Natural killer cell (primary cell): ENCODE data around the gene ZMAT3. TPM values are rescaled to one million over a fixed set of nuclear protein-coding genes. Genes with fewer than 3 reads are reported as not detected.

Experiments
- ATAC-seq, 3 donors: fragments of 150-1000 bp in 2 of 3; fragments of 200-7000 bp in 1 of 3; cut with Tn5 transposase; 1 replicate in 1 of 3; 2 replicates in 2 of 3; pipeline ENCODE4 v1.10.0; 2021; ENCODE audit warnings: mild to moderate bottlenecking in 2 of 3, moderate library complexity in 2 of 3
- DNase-seq, 2 donors: peaks; one replicate each; pipeline versions ENCODE4 v3.0.0 to v3.0.0-alpha.2; 2013 to 2021; ENCODE audit warnings: mixed read lengths in 1 of 2
- H3K27ac ChIP-seq: one replicate; pipeline ENCODE4 v1.5.1; 2013; ENCODE audit warnings: mild to moderate bottlenecking, low read length
- H3K27me3 ChIP-seq: one replicate; pipeline ENCODE4 v1.6.1; 2013; ENCODE audit warnings: low read length; ENCODE audit not compliant: control insufficient read depth, insufficient read depth
- H3K36me3 ChIP-seq: one replicate; pipeline ENCODE4 v1.6.1; 2013; ENCODE audit warnings: low read length; ENCODE audit not compliant: control insufficient read depth, insufficient read depth
- H3K4me1 ChIP-seq: one replicate; pipeline ENCODE4 v1.6.1; 2013; ENCODE audit warnings: low read length; ENCODE audit not compliant: control insufficient read depth, insufficient read depth
- H3K4me3 ChIP-seq: one replicate; pipeline ENCODE4 v1.5.1; 2013; ENCODE audit warnings: low read length
- H3K9me3 ChIP-seq: one replicate; pipeline ENCODE4 v1.6.1; 2013; ENCODE audit warnings: low read length; ENCODE audit not compliant: control insufficient read depth, insufficient read depth
- H3K27ac Mint-ChIP-seq, 2 donors: one replicate each; pipeline ENCODE4 v1.8.0; 2022; ENCODE audit warnings: mild to moderate bottlenecking in 2 of 2, mixed read lengths in 2 of 2, moderate library complexity in 1 of 2
- H3K27me3 Mint-ChIP-seq, 2 donors: one replicate each; pipeline ENCODE4 v1.8.0; 2022; ENCODE audit warnings: low read depth in 2 of 2, mixed read lengths in 2 of 2
- H3K36me3 Mint-ChIP-seq: one replicate; pipeline ENCODE4 v1.8.0; 2022; ENCODE audit warnings: mixed read lengths
- H3K4me1 Mint-ChIP-seq, 2 donors: one replicate each; pipeline ENCODE4 v1.8.0; 2022; ENCODE audit warnings: mixed read lengths in 2 of 2
- H3K4me3 Mint-ChIP-seq: one replicate; pipeline ENCODE4 v1.8.0; 2022; ENCODE audit warnings: mild to moderate bottlenecking, moderate library complexity, mixed read lengths
- H3K9me3 Mint-ChIP-seq, 2 donors: one replicate each; pipeline ENCODE4 v1.8.0; 2022; ENCODE audit warnings: mixed read lengths in 2 of 2
- WGBS: methylation state at CpG from one replicate; pipeline ENCODE4 v1.1.7; 2013; ENCODE audit warnings: missing lambda C conversion rate; ENCODE audit not compliant: insufficient coverage; 5-methylcytosine and 5-hydroxymethylcytosine counted together
- intact Hi-C: fragments of 100-400 bp; cut with micrococcal nuclease; formaldehyde crosslinking; loops from one replicate; pipeline ENCODE4 v1.14.2; 2022
- total RNA-seq, 4 donors: library from RNA; stranded (reverse); fragments of 120-200 nt in 1 of 4; gene quantifications; one replicate each; pipeline versions ENCODE4 v1.2.3 to v1.2.4, GENCODE V29; 2013 to 2022
- TF ChIP-seq, protein P1 (sequence below): fragments of 200-600 bp; IDR thresholded peaks from one replicate; pipeline ENCODE4 v1.8.0; 2022; ENCODE audit warnings: antibody characterized with exemption

The ZMAT3 gene
- total RNA-seq, 3 donors from 2014 or later (not counting 1 experiment from before 2014, with no cell fraction given), result 22.5 to 32.9 (median 24.1) TPM

DNA sequence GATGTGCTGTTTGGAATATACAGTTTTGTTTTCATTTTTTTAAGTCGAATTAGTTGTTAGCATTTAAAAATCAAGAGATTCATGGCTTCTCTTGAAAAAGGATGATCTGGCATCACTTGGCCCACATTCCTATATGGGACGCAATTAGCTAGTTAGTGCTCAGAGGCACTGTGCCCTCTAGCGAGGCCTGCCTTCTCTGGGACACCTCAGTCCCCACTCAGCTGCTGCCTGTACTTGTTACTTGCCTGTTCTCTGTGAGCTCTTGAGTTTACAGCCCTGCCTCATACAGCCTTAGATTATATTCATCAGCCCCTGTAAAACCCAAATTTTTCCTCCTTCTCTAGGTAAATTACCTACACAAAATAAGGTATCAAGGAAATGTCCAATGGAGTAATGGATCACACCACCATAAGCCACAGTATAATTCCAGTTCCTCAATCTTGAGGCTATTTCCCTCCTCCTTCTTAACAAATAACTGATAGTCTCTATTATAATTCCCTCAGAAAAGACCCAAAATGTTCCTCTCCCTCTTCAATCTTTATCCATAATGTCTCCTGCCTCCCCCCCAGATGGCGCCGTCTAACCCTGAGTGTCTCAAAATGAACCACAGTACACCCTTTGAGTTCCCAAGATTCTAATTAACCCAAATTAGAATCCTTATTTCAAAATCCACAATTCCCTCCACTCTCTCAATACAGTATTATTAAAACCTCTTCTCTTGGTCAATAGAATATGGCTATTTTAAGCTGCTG is 2.7 kb downstream of the ZMAT3 start:
- Mint-ChIP-seq H3K9me3 (no peaks in the 10 kb centered on the region), H3K36me3 (no peaks in the 10 kb centered on the region), H3K4me1 (peaks cover 24 to 35% of the 10 kb centered on the region in 2 donors), H3K4me3 (no peak overlapping the region), H3K27me3 (no peaks in the 10 kb centered on the region), H3K27ac (no peak overlapping the region)
- 90% methylated on average over 5 of the region's 5 CpGs for WGBS
- Histone ChIP-seq H3K27me3 (no peaks in the 10 kb centered on the region), H3K27ac (no peak overlapping the region), H3K4me1 (peaks cover 11% of the 10 kb centered on the region), H3K36me3 (peaks cover 15% of the 10 kb centered on the region), H3K9me3 (no peaks in the 10 kb centered on the region), H3K4me3 (no peak overlapping the region)
- DNase-seq (peak in 1 of 2 donors; percentile 49), ATAC-seq (no peak)
- TF ChIP-seq, protein P1, sequence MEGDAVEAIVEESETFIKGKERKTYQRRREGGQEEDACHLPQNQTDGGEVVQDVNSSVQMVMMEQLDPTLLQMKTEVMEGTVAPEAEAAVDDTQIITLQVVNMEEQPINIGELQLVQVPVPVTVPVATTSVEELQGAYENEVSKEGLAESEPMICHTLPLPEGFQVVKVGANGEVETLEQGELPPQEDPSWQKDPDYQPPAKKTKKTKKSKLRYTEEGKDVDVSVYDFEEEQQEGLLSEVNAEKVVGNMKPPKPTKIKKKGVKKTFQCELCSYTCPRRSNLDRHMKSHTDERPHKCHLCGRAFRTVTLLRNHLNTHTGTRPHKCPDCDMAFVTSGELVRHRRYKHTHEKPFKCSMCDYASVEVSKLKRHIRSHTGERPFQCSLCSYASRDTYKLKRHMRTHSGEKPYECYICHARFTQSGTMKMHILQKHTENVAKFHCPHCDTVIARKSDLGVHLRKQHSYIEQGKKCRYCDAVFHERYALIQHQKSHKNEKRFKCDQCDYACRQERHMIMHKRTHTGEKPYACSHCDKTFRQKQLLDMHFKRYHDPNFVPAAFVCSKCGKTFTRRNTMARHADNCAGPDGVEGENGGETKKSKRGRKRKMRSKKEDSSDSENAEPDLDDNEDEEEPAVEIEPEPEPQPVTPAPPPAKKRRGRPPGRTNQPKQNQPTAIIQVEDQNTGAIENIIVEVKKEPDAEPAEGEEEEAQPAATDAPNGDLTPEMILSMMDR, result no peak
- intact Hi-C loops, result no loop called here

DNA sequence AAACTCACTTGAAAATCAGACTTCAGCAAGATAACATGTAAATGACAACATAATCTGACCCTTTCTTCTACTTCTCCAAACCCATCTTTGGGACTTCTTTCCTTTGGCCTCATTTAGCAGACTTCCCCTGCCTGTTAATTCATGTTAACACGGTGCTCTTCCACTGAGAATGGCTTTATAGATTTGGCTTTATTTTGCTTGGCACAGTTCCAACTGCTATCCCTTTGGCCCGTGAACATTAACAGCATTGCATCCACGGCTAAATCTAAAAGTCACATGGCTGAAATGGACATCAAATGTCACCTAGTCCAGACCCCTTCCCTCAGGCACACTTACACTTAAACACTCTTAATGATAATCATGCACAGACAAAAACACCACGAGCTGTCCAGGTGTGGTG is 3.8 kb downstream of the ZMAT3 start:
- H3K27me3 ChIP-seq, result no peaks in the 10 kb centered on the region
- Mint-ChIP-seq H3K4me3 (no peak overlapping the region), H3K9me3 (no peaks in the 10 kb centered on the region), H3K36me3 (no peaks in the 10 kb centered on the region), H3K27ac (no peak overlapping the region), H3K4me1 (peaks cover 20 to 29% of the 10 kb centered on the region in 2 donors), H3K27me3 (no peaks in the 10 kb centered on the region)
- peaks cover 11% of the 10 kb centered on the region for H3K4me1 ChIP-seq
- no peak for ATAC-seq
- no peaks in the 10 kb centered on the region for H3K9me3 ChIP-seq
- H3K36me3 ChIP-seq, result peaks cover 15% of the 10 kb centered on the region
- intact Hi-C loops, result no loop called here
- no peak for DNase-seq
- no peak overlapping the region for H3K4me3 ChIP-seq
- no peak overlapping the region for H3K27ac ChIP-seq
- 93% methylated on average over 4 of the region's 4 CpGs for WGBS
- TF ChIP-seq, protein P1, result no peak

DNA sequence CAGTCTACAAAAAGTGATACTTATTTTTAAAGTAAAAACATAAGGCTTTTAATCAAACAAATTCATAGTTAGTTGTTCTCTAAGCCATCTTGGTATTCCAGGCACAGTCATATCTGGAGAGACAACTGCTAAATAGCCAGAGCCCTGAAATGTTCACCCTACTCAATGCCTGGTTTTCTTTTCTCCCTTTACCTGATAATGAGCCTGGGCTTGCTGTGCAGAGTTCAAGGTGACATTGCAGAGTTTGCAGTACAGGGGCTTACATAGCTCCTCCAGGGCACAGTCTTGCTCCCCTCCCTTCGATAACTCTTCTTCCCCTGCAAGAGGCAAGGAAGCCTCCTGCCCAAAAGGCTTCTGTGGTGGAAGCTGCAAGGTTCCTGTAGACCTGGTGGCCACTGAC is 4.3 kb downstream of the ZMAT3 start:
- H3K9me3 Mint-ChIP-seq, result no peaks in the 10 kb centered on the region
- no peaks in the 10 kb centered on the region for H3K27me3 Mint-ChIP-seq
- Histone ChIP-seq H3K9me3 (no peaks in the 10 kb centered on the region), H3K4me3 (no peak overlapping the region), H3K27me3 (no peaks in the 10 kb centered on the region), H3K4me1 (peaks cover 9% of the 10 kb centered on the region), H3K36me3 (peaks cover 15% of the 10 kb centered on the region), H3K27ac (no peak overlapping the region)
- TF ChIP-seq, protein P1, result no peak
- no peak overlapping the region for H3K27ac Mint-ChIP-seq
- ATAC-seq (no peak), DNase-seq (no peak)
- H3K36me3 Mint-ChIP-seq, result no peaks in the 10 kb centered on the region
- intact Hi-C loops, result no loop called here
- WGBS, result 100% methylated on average over 1 of the region's 1 CpG
- peaks cover 25 to 31% of the 10 kb centered on the region in 2 donors for H3K4me1 Mint-ChIP-seq
- H3K4me3 Mint-ChIP-seq, result no peak overlapping the region
